Measurements from ENCODE around the gene NWD2.

- TF ChIP-seq POLR2AphosphoS5 (IDR thresholded peaks at IDR 0.05; ENCODE audit: low read depth) (no peak), CTCF (IDR thresholded peaks at IDR 0.05; ENCODE audit: insufficient read depth, low read length) (no peak)
Measured at GRCh38 chr4:37471971-37472370, 227.4 kb downstream of the NWD2 start.
